GM19240 (cell line): Measurements from ENCODE around the gene SLC27A5.
A peak's percentile ranks its signal among the peaks of the same experiment; 100 is the strongest.
"Not testable (repeated sequence)": the region's sequence is repeated elsewhere in the genome, so short reads cannot be mapped to it uniquely, and the experiment has no call there.

Source experiments
- DNase-seq: peaks from one replicate; pipeline ENCODE4 v3.0.0; 2011; ENCODE audit warnings: low spot score; ENCODE audit not compliant: insufficient read length

The SLC27A5 gene

GRCh38 chr19:58498316-58499020, 13.3 kb downstream of the SLC27A5 start:
- DNase-seq = no peak

DNA sequence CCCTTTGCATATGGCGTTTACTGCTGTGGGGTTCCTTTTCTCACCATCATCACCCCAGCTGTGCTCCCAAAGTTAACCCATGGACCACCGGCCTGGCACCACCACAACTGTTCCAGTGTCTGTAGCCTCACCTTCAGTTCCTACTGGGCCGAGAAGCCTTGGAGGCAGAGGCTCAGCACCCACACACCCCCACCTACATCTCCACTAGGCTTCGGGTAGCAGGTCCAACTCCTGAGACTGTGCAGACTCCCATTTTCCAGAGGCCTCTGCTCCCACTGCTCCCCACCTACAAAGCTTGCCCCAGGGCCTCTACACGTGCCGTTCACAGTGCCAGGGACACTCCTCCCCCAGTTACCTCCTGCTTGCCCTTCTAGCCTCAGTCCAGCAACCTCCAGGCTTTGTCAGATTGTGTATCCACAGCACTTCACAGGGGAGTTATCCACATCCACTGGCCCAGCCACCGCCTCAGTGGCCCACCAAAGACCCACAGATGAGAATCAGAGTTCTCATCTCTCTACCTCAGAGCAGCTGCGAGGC, 14.1 kb downstream of the SLC27A5 start:
- DNase-seq = no peak

- no peak for DNase-seq
Measured at GRCh38 chr19:58492265-58492664, 19.5 kb downstream of the SLC27A5 start.

- DNase-seq = no peak
Measured at GRCh38 chr19:58491393-58491792, 20.4 kb downstream of the SLC27A5 start.

DNA sequence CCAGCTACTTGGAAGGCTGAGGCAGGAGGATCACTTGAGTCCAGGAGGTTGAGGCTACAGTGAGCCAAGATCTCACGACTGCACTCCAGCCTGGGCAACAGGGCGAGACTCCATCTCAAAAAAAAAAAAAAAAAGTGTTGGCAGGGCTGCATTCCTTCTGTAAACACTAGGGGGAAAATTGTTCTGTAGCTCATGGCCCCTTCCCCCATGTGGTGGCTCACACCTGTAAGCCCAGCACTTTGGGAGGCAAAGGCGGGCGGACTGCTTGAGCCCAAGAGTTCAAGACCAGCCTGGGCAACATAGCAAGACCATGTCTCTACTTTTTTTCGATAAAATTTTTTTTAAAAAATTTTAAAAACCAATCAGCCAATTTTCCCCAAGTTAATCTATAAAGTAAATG, 27.4 kb downstream of the SLC27A5 start:
- not testable (repeated sequence) for DNase-seq

- DNase-seq = no peak
Measured at GRCh38 chr19:58483776-58484175, 28.0 kb downstream of the SLC27A5 start.

- DNase-seq = no peak
Measured at GRCh38 chr19:58482372-58482771, 29.4 kb downstream of the SLC27A5 start.

DNA sequence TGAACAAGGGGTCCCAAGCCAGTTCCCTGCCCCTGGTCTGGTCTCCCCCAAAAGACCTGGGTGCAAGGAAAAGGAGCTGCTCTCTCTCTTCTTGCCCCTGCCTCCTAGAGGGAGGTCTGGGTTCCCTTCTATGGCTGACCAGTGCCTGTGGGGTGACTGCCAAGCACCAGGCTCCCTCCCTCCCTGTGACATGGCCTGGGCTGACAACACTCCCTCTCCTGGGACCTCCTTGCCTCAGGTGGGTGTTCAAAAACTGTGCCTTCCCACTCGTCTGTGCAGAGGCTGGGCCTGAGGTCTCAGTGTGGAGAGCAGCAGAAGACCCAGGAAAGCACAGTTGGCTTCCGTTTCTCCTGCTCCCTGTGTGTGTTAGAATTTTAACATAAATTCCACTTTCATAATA, 31.0 kb downstream of the SLC27A5 start:
- DNase-seq = no peak

- DNase-seq = no peak
Measured at GRCh38 chr19:58480481-58480830, 31.3 kb downstream of the SLC27A5 start.

DNA sequence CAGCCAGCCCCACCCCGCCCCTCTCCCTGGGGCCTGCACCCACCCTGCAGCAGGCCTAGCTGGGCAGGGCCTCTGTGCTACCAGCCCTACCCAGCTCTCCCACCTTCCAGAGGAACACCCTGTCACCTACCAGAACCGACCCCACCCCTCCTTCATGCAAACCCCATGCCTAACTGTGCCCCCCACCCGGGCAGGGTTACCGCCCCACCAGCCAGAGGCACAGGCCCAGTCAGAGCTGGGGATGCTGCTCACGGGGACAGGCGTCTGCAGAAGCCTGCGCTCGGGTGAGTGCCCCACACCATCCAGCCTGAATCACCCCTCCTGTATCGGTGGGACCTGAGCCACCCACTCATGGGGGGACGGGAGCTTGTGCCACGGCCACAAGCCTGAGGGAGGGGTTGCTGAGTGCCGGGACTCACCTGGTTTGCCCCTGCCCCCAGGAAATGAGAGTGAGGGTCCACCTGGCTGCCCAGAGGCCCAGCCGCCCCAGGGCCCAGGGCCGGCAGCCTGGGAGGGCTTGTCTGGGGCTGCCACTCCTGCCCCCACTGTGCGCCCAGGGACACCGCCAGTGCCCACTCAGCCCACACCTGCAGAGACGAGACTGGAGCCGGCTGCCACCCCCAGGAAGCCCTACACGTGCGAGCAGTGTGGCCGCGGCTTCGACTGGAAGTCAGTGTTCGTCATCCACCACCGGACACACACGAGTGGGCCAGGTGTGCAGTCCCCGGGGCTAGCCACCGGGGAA, 31.9 kb downstream of the SLC27A5 start:
- no peak for DNase-seq

GRCh38 chr19:58479303-58479702, 32.5 kb downstream of the SLC27A5 start:
- no peak for DNase-seq

- no peak for DNase-seq
Measured at GRCh38 chr19:58477871-58478270, 33.9 kb downstream of the SLC27A5 start.

DNA sequence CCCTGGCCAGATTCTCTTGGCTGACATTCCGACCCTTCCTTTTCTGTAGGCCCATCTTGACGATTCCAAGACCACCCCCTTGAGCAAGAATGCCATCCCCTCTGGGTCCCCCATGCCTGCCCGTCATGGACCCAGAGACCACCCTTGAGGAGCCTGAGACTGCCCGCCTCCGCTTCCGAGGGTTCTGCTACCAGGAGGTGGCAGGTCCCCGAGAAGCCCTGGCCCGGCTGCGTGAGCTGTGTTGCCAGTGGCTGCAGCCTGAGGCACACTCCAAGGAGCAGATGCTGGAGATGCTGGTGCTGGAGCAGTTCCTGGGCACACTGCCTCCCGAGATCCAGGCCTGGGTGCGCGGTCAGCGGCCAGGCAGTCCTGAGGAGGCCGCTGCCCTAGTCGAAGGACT, 34.7 kb downstream of the SLC27A5 start:
- no peak for DNase-seq

GRCh38 chr19:58476498-58477015, 35.2 kb downstream of the SLC27A5 start:
- DNase-seq = no peak

DNA sequence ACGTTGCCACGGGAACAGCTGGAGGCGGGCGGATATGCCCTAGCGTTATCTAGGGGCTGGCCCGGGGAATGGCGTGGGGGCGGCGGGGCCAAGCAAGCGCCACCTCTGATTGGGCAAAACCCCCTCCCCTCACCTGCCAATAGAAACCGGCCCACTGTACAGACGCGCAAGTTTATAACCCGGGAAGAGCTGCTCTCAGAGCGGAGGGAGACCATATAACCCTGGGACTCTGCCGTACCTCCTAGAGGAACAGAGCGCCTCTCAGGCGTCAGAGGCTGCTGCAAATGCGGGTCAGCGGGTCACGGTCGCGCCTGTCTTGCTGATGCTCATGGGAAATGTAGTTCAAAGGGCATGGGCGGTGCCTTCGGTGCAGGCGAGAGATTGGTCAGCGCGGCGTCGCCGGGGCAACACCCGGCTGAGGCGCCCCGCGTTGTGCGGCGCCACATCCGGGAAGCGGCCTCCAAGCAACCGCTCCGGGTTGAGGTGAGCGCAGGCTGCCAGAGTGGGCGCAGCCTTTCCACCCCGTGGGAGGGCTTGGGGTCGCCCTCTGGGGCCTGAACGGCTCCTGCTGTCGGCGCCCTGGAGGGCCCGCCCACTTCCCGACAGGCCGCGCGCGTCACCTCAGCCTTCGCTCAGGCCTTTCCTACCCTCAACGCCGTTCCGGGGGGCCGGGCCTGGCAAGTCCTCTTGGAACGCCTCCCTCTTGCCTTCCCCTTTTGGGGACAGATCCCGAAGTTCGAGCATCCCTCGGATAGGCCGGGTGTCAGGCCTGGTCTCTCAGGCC, 35.9 kb downstream of the SLC27A5 start, which contains the start of gene ZNF446:
ZNF446 (plus strand) TSS at position 639 of the 784 bp plus-strand sequence. CDS start 867 bp downstream, outside the sequence.
- DNase-seq = peak; percentile 97

- no peak for DNase-seq
Measured at GRCh38 chr19:58474997-58475713, 36.6 kb downstream of the SLC27A5 start.

GRCh38 chr19:58474291-58474996, 37.3 kb downstream of the SLC27A5 start:
- DNase-seq = no peak

- DNase-seq = no peak
Measured at GRCh38 chr19:58473775-58474174, 38.0 kb downstream of the SLC27A5 start.

DNA sequence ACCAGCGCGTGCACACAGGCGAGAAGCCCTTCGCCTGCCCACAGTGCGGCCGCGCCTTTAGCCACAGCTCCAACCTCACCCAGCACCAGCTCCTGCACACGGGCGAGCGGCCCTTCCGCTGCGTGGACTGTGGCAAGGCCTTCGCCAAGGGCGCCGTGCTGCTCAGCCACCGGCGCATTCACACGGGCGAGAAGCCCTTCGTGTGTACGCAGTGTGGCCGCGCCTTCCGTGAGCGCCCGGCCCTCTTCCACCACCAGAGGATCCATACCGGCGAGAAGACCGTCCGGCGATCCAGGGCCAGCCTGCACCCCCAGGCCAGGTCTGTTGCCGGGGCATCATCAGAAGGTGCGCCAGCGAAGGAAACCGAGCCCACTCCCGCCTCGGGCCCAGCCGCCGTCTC, 40.1 kb downstream of the SLC27A5 start:
- DNase-seq = no peak

DNA sequence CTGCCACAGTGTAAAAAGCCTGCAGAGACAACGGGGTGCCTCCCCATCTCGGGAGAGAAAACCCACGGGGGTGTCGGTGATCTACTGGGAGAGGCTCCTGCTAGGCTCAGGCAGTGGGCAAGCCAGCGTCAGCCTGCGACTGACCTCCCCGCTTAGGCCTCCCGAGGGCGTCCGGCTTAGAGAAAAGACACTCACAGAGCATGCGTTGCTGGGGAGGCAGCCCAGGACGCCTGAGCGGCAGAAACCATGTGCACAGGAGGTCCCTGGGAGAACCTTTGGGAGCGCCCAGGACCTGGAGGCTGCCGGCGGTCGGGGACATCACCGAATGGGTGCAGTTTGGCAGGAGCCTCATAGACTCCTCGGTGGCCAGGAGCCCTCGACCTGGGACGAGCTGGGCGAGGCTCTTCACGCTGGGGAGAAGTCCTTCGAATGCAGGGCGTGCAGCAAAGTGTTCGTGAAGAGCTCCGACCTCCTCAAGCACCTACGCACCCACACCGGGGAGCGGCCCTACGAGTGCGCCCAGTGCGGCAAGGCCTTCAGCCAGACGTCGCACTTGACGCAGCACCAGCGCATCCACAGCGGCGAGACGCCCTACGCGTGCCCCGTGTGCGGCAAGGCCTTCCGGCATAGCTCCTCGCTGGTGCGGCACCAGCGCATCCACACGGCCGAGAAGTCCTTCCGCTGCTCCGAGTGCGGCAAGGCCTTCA, 40.8 kb downstream of the SLC27A5 start:
- DNase-seq = not testable (repeated sequence)
